ENCODE measurements around the gene TNRC6C. TPM values are rescaled to one million over a fixed set of nuclear protein-coding genes. Genes with fewer than 3 reads are reported as not detected.

TNRC6C gene
- total and polyA plus RNA-seq, 9 of the 15 experiments (the other 6 are each of a cell fraction or from before 2014, with no cell fraction given) = 0.20 to 4.9 (median 2.3) TPM

DNA sequence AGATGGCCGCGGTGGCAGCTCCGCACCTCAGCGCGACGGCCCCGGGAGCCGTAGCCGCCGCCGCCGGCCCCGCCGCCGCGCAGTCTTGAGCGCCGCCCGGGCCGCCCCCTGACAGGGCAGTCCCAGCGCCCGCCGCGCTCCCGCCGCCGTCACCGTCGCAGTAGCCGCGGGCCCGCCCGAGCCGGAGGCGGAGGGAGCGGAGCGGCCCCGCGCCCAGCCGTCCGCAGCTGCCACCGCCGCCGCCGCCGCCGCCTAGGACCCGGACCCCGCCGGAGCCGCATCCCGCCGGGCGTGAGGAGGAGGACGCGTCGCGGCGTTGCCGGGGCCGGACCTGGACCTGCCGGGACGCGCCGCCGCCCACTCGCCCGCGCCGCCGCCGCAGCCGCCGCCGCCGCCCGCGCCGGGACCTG lies 218 bp downstream of the TNRC6C start (continued):
- TF ChIP-seq GATAD2B (IDR thresholded peaks at IDR 0.05; ENCODE audit: borderline replicate concordance) (peak; percentile 46; the same call in 1 of the 2 replicates), FOSL1 (tag; conservative IDR thresholded peaks at IDR 0.05) (peak; percentile 30; the same call in 1 of the 2 replicates), ZKSCAN8 (CRISPR knock-in tag; IDR thresholded peaks at IDR 0.05) (no peak), HLTF (IDR thresholded peaks at IDR 0.05) (no peak), POLR3G (IDR thresholded peaks at IDR 0.05; ENCODE audit: extremely low read depth, insufficient read length, insufficient replicate concordance) (no peak), RBM34 (IDR thresholded peaks at IDR 0.05; ENCODE audit: borderline replicate concordance, insufficient read depth, low read length) (no peak), FOXA3 (CRISPR knock-in tag; conservative IDR thresholded peaks at IDR 0.05 in 1 of 2, IDR thresholded peaks at IDR 0.05 in 1 of 2) (no peak), YY1 (IDR thresholded peaks at IDR 0.05; ENCODE audit: borderline replicate concordance in 1 of 3, control insufficient read depth in 1 of 3, extremely low read depth in 1 of 3, insufficient read depth in 3 of 3, insufficient read length in 1 of 3, insufficient replicate concordance in 2 of 3, low read depth in 1 of 3, low read length in 2 of 3) (peak in 2 of 3 experiments; percentile 68 to 92), CBX1 (IDR thresholded peaks at IDR 0.05; ENCODE audit: low read depth) (no peak), GABPA (tag; conservative IDR thresholded peaks at IDR 0.05; ENCODE audit: low read depth) (peak; percentile 69; the same call in 1 of the 2 replicates), ESRRA (IDR thresholded peaks at IDR 0.05; ENCODE audit: borderline replicate concordance, low read depth) (no peak), TCF7L2 (IDR thresholded peaks at IDR 0.05; ENCODE audit: low read depth, low read length) (no peak)
- TF ChIP-seq, protein P1, sequence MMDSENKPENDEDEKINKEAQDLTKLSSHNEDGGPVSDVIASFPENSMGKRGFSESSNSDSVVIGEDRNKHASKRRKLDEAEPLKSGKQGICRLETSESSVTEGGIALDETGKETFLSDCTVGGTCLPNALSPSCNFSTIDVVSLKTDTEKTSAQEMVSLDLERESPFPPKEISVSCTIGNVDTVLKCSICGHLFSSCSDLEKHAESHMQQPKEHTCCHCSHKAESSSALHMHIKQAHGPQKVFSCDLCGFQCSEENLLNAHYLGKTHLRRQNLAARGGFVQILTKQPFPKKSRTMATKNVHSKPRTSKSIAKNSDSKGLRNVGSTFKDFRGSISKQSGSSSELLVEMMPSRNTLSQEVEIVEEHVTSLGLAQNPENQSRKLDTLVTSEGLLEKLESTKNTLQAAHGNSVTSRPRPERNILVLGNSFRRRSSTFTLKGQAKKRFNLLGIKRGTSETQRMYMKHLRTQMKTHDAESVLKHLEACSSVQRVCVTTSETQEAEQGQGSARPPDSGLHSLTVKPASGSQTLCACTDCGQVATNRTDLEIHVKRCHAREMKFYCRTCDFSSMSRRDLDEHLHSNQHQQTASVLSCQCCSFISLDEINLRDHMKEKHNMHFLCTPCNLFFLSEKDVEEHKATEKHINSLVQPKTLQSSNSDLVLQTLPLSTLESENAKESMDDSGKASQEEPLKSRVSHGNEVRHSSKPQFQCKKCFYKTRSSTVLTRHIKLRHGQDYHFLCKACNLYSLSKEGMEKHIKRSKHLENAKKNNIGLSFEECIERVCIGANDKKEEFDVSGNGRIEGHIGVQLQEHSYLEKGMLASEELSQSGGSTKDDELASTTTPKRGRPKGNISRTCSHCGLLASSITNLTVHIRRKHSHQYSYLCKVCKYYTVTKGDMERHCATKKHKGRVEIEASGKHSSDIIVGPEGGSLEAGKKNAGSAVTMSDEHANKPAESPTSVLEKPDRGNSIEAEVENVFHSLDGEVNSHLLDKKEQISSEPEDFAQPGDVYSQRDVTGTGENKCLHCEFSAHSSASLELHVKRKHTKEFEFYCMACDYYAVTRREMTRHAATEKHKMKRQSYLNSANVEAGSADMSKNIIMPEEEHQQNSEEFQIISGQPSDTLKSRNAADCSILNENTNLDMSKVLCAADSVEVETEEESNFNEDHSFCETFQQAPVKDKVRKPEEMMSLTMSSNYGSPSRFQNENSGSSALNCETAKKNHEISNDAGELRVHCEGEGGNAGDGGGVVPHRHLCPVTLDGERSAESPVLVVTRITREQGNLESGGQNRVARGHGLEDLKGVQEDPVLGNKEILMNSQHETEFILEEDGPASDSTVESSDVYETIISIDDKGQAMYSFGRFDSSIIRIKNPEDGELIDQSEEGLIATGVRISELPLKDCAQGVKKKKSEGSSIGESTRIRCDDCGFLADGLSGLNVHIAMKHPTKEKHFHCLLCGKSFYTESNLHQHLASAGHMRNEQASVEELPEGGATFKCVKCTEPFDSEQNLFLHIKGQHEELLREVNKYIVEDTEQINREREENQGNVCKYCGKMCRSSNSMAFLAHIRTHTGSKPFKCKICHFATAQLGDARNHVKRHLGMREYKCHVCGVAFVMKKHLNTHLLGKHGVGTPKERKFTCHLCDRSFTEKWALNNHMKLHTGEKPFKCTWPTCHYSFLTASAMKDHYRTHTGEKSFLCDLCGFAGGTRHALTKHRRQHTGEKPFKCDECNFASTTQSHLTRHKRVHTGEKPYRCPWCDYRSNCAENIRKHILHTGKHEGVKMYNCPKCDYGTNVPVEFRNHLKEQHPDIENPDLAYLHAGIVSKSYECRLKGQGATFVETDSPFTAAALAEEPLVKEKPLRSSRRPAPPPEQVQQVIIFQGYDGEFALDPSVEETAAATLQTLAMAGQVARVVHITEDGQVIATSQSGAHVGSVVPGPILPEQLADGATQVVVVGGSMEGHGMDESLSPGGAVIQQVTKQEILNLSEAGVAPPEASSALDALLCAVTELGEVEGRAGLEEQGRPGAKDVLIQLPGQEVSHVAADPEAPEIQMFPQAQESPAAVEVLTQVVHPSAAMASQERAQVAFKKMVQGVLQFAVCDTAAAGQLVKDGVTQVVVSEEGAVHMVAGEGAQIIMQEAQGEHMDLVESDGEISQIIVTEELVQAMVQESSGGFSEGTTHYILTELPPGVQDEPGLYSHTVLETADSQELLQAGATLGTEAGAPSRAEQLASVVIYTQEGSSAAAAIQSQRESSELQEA (IDR thresholded peaks at IDR 0.05; ENCODE audit: low read depth) = no peak
- TF ChIP-seq, protein P2, sequence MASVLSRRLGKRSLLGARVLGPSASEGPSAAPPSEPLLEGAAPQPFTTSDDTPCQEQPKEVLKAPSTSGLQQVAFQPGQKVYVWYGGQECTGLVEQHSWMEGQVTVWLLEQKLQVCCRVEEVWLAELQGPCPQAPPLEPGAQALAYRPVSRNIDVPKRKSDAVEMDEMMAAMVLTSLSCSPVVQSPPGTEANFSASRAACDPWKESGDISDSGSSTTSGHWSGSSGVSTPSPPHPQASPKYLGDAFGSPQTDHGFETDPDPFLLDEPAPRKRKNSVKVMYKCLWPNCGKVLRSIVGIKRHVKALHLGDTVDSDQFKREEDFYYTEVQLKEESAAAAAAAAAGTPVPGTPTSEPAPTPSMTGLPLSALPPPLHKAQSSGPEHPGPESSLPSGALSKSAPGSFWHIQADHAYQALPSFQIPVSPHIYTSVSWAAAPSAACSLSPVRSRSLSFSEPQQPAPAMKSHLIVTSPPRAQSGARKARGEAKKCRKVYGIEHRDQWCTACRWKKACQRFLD (CRISPR knock-in tag; IDR thresholded peaks at IDR 0.05) = no peak
- TF ChIP-seq, protein P3, sequence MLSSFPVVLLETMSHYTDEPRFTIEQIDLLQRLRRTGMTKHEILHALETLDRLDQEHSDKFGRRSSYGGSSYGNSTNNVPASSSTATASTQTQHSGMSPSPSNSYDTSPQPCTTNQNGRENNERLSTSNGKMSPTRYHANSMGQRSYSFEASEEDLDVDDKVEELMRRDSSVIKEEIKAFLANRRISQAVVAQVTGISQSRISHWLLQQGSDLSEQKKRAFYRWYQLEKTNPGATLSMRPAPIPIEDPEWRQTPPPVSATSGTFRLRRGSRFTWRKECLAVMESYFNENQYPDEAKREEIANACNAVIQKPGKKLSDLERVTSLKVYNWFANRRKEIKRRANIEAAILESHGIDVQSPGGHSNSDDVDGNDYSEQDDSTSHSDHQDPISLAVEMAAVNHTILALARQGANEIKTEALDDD (IDR thresholded peaks at IDR 0.05) = no peak
